HEK293 (cell line): ENCODE measurements around the gene MEGF10.

Experiments
- CTCF ChIA-PET: fragments of 350-600 bp; formaldehyde crosslinking; extraction: SDS; loops from one replicate; lab custom pipeline; 2021; ENCODE audit warnings: antibody characterized with exemption; lab: Yijun Ruan, JAX
- POLR2A ChIA-PET: fragments of 300-600 bp; formaldehyde crosslinking; extraction: SDS; loops from one replicate; lab custom pipeline; 2020; ENCODE audit warnings: antibody characterized with exemption, inconsistent platforms; lab: Yijun Ruan, JAX
- H3K27ac ChIP-seq: fragments of 200-500 bp; sonication (Bioruptor generic); 2 replicates; pipeline ENCODE4 v1.5.1; 2014; ENCODE audit warnings: low read depth, low read length, control low read depth, inconsistent platforms; ENCODE audit errors: extremely low read depth
- H3K36me3 ChIP-seq, 2 experiments: fragments of 200-500 bp in 1 of 2; sonication (Bioruptor generic) in 1 of 2; 1 replicate in 1 of 2; 2 replicates in 1 of 2; pipeline ENCODE4 v1.5.1; 2014 to 2017; ENCODE audit warnings: inconsistent platforms in 2 of 2, low read length in 2 of 2; ENCODE audit not compliant: control insufficient read depth in 2 of 2, insufficient read depth in 1 of 2
- H3K4me1 ChIP-seq: fragments of 200-500 bp; sonication (Bioruptor generic); 2 replicates; pipeline ENCODE4 v1.5.1; 2014; ENCODE audit warnings: mild to moderate bottlenecking, low read length, inconsistent platforms; ENCODE audit not compliant: control insufficient read depth, insufficient read depth
- H3K4me3 ChIP-seq: 2 replicates; pipeline ENCODE4 v1.5.1; 2011; ENCODE audit warnings: low read depth, mild to moderate bottlenecking, control low read depth, low read length, moderate library complexity
- H3K9me3 ChIP-seq: fragments of 200-500 bp; sonication (Bioruptor generic); 2 replicates; pipeline ENCODE4 v1.5.1; 2014; ENCODE audit warnings: low read depth, low read length, inconsistent platforms; ENCODE audit not compliant: control insufficient read depth, insufficient read depth
- BCL11B ChIP-seq: fragments of 450-650 bp; formaldehyde crosslinking; IDR thresholded peaks from 2 replicates; pipeline ENCODE4 v1.5.1; 2016; ENCODE audit warnings: low read depth, missing biosample characterization, missing genetic modification characterization
- KLF16 ChIP-seq: fragments of 450-650 bp; formaldehyde crosslinking; IDR thresholded peaks from 2 replicates; pipeline ENCODE4 v1.5.1; 2017; ENCODE audit warnings: missing biosample characterization, missing genetic modification characterization
- MEIS1 ChIP-seq: sonication (generic); formaldehyde crosslinking; IDR thresholded peaks from 2 replicates; pipeline ENCODE4 v1.8.1; 2022; ENCODE audit warnings: missing genetic modification reagents, mild to moderate bottlenecking, borderline replicate concordance
- PRDM10 ChIP-seq: fragments of 450-650 bp; formaldehyde crosslinking; IDR thresholded peaks from 2 replicates; pipeline ENCODE4 v1.5.1; 2016; ENCODE audit warnings: missing biosample characterization, missing genetic modification characterization
- SCRT1 ChIP-seq: fragments of 450-650 bp; formaldehyde crosslinking; IDR thresholded peaks from 2 replicates; pipeline ENCODE4 v1.5.1; 2016; ENCODE audit warnings: missing biosample characterization, missing genetic modification characterization, borderline replicate concordance
- YY1 ChIP-seq: fragments of 450-650 bp; formaldehyde crosslinking; IDR thresholded peaks from 2 replicates; pipeline ENCODE4 v1.5.1; 2018; ENCODE audit warnings: missing biosample characterization, missing genetic modification characterization
- YY2 ChIP-seq: fragments of 450-650 bp; formaldehyde crosslinking; IDR thresholded peaks from 2 replicates; pipeline ENCODE4 v1.5.1; 2016; ENCODE audit warnings: missing biosample characterization, missing genetic modification characterization
- ZBTB8A ChIP-seq: fragments of 450-650 bp; formaldehyde crosslinking; IDR thresholded peaks from 2 replicates; pipeline ENCODE4 v1.5.1; 2016; ENCODE audit warnings: missing biosample characterization, missing genetic modification characterization
- ZIC2 ChIP-seq: fragments of 450-650 bp; formaldehyde crosslinking; IDR thresholded peaks from 2 replicates; pipeline ENCODE4 v1.5.1; 2016; ENCODE audit warnings: missing biosample characterization, missing genetic modification characterization
- ZNF175 ChIP-seq: fragments of 450-650 bp; formaldehyde crosslinking; IDR thresholded peaks from 2 replicates; pipeline ENCODE4 v1.5.1; 2016; ENCODE audit warnings: missing biosample characterization, missing genetic modification characterization
- ZNF2 ChIP-seq: fragments of 450-650 bp; formaldehyde crosslinking; IDR thresholded peaks from 2 replicates; pipeline ENCODE4 v1.5.1; 2016; ENCODE audit warnings: missing biosample characterization, missing genetic modification characterization
- ZNF221 ChIP-seq: fragments of 450-650 bp; formaldehyde crosslinking; IDR thresholded peaks from 2 replicates; pipeline ENCODE4 v1.5.1; 2017; ENCODE audit warnings: missing biosample characterization, missing genetic modification characterization, borderline replicate concordance
- ZNF248 ChIP-seq: fragments of 450-650 bp; formaldehyde crosslinking; IDR thresholded peaks from 2 replicates; pipeline ENCODE4 v1.5.1; 2017; ENCODE audit warnings: missing biosample characterization, missing genetic modification characterization
- ZNF274 ChIP-seq, 2 experiments: fragments of 200-500 bp in 1 of 2; fragments of 450-650 bp in 1 of 2; sonication (Bioruptor generic) in 1 of 2; formaldehyde crosslinking in 1 of 2; IDR thresholded peaks; 2 replicates each; pipeline versions ENCODE4 v1.5.1 to v1.6.1; 2014 to 2016; ENCODE audit warnings: borderline replicate concordance in 1 of 2, inconsistent platforms in 1 of 2, low read length in 1 of 2, missing biosample characterization in 1 of 2, missing genetic modification characterization in 1 of 2
- ZNF518A ChIP-seq: fragments of 450-650 bp; formaldehyde crosslinking; conservative IDR thresholded peaks from 2 replicates; pipeline ENCODE4 v1.5.1; 2016; ENCODE audit warnings: low read depth, missing biosample characterization, missing genetic modification characterization
- ZNF548 ChIP-seq: fragments of 450-650 bp; formaldehyde crosslinking; IDR thresholded peaks from 2 replicates; pipeline ENCODE4 v1.5.1; 2016; ENCODE audit warnings: missing biosample characterization, missing genetic modification characterization
- ZNF654 ChIP-seq: fragments of 450-650 bp; formaldehyde crosslinking; IDR thresholded peaks from 2 replicates; pipeline ENCODE4 v1.5.1; 2016; ENCODE audit warnings: low read depth, missing biosample characterization, missing genetic modification characterization
- ZNF660 ChIP-seq: fragments of 450-650 bp; IDR thresholded peaks from 2 replicates; pipeline ENCODE4 v1.5.1; 2018; ENCODE audit warnings: missing biosample characterization, mild to moderate bottlenecking, missing genetic modification characterization
- ZNF664 ChIP-seq: fragments of 450-650 bp; formaldehyde crosslinking; IDR thresholded peaks from 2 replicates; pipeline ENCODE4 v1.5.1; 2016; ENCODE audit warnings: missing biosample characterization, missing genetic modification characterization
- ZNF791 ChIP-seq: fragments of 450-650 bp; formaldehyde crosslinking; IDR thresholded peaks from 2 replicates; pipeline ENCODE4 v1.5.1; 2016; ENCODE audit warnings: missing biosample characterization, missing genetic modification characterization
- ZSCAN23 ChIP-seq: fragments of 450-650 bp; formaldehyde crosslinking; IDR thresholded peaks from 2 replicates; pipeline ENCODE4 v1.5.1; 2016; ENCODE audit warnings: missing biosample characterization, missing genetic modification characterization
- ZXDB ChIP-seq: fragments of 450-650 bp; formaldehyde crosslinking; IDR thresholded peaks from 2 replicates; pipeline ENCODE4 v1.5.1; 2016; ENCODE audit warnings: missing biosample characterization, missing genetic modification characterization
- TF ChIP-seq, protein P1 (sequence below): fragments of 450-650 bp; formaldehyde crosslinking; IDR thresholded peaks from 2 replicates; pipeline ENCODE4 v1.5.1; 2016; ENCODE audit warnings: missing biosample characterization, missing genetic modification characterization, borderline replicate concordance

Gene MEGF10

GRCh38 chr5:127313847-127314473, 23.4 kb downstream of the MEGF10 start:
- no peaks in the 10 kb centered on the region for H3K4me1 ChIP-seq
- H3K36me3 ChIP-seq: no peaks in the 10 kb centered on the region
- H3K27ac ChIP-seq: no peak overlapping the region
- TF ChIP-seq PRDM10 (tag by site-specific recombination) (no peak), SCRT1 (tag by site-specific recombination) (no peak), ZSCAN23 (tag by site-specific recombination) (no peak), ZNF791 (tag by site-specific recombination) (no peak), BCL11B (tag by site-specific recombination) (no peak), ZNF2 (tag by site-specific recombination) (peak; percentile 98), ZNF548 (no peak), ZNF274 (IDR thresholded peaks at IDR 0.05; ENCODE audit: low read length) (no peak), ZNF274 (tag by site-specific recombination; IDR thresholded peaks at IDR 0.05; ENCODE audit: borderline replicate concordance) (peak; percentile 48; the same call in 1 of the 2 replicates), ZNF654 (peak; percentile 57), ZXDB (tag by site-specific recombination) (0 out of 2 replicates have a peak, but pooled peaks have one; percentile 14), ZNF175 (tag by site-specific recombination) (no peak), ZNF518A (tag by site-specific recombination) (no peak), ZBTB8A (tag by site-specific recombination) (no peak), YY2 (no peak), ZNF248 (tag by site-specific recombination) (no peak), YY1 (no peak), ZIC2 (tag by site-specific recombination) (no peak), KLF16 (tag by site-specific recombination) (no peak), ZNF664 (tag by site-specific recombination) (no peak), ZNF221 (tag by site-specific recombination) (no peak), MEIS1 (CRISPR knock-in tag) (no peak), ZNF660 (tag by site-specific recombination) (peak; percentile 51)
- TF ChIP-seq, protein P1, sequence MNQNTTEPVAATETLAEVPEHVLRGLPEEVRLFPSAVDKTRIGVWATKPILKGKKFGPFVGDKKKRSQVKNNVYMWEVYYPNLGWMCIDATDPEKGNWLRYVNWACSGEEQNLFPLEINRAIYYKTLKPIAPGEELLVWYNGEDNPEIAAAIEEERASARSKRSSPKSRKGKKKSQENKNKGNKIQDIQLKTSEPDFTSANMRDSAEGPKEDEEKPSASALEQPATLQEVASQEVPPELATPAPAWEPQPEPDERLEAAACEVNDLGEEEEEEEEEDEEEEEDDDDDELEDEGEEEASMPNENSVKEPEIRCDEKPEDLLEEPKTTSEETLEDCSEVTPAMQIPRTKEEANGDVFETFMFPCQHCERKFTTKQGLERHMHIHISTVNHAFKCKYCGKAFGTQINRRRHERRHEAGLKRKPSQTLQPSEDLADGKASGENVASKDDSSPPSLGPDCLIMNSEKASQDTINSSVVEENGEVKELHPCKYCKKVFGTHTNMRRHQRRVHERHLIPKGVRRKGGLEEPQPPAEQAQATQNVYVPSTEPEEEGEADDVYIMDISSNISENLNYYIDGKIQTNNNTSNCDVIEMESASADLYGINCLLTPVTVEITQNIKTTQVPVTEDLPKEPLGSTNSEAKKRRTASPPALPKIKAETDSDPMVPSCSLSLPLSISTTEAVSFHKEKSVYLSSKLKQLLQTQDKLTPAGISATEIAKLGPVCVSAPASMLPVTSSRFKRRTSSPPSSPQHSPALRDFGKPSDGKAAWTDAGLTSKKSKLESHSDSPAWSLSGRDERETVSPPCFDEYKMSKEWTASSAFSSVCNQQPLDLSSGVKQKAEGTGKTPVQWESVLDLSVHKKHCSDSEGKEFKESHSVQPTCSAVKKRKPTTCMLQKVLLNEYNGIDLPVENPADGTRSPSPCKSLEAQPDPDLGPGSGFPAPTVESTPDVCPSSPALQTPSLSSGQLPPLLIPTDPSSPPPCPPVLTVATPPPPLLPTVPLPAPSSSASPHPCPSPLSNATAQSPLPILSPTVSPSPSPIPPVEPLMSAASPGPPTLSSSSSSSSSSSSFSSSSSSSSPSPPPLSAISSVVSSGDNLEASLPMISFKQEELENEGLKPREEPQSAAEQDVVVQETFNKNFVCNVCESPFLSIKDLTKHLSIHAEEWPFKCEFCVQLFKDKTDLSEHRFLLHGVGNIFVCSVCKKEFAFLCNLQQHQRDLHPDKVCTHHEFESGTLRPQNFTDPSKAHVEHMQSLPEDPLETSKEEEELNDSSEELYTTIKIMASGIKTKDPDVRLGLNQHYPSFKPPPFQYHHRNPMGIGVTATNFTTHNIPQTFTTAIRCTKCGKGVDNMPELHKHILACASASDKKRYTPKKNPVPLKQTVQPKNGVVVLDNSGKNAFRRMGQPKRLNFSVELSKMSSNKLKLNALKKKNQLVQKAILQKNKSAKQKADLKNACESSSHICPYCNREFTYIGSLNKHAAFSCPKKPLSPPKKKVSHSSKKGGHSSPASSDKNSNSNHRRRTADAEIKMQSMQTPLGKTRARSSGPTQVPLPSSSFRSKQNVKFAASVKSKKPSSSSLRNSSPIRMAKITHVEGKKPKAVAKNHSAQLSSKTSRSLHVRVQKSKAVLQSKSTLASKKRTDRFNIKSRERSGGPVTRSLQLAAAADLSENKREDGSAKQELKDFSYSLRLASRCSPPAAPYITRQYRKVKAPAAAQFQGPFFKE (tag by site-specific recombination): no peak
- H3K9me3 ChIP-seq: no peaks in the 10 kb centered on the region
- ChIA-PET CTCF (interaction anchor here (0.7 to 3.3 kb wide), 16 partner anchors 9 to 673 kb away, joined by 3 to 16 read pairs (median 3); no protein-coding TSS in a partner anchor), POLR2A (no interaction called here)
- no peak overlapping the region for H3K4me3 ChIP-seq
